Islet of Langerhans (tissue), 1 donor: Measurements from ENCODE around the gene TAS2R19.
"Not testable (repeated sequence)": the region's sequence is repeated elsewhere in the genome, so short reads cannot be mapped to it uniquely, and the experiment has no call there.

Experiments
- FAIRE-seq: peaks from one replicate; lab custom pipeline; 2011; peaks lifted over from hg19 to GRCh38; lab: Jason Lieb, UNC

Gene TAS2R19

GRCh38 chr12:11022520-11022919, at the start of gene TAS2R19:
TSS of gene TAS2R19 (minus strand) at chr12:11022620. CDS start at chr12:11022571, 49 bp downstream.
- FAIRE-seq, result no peak

DNA sequence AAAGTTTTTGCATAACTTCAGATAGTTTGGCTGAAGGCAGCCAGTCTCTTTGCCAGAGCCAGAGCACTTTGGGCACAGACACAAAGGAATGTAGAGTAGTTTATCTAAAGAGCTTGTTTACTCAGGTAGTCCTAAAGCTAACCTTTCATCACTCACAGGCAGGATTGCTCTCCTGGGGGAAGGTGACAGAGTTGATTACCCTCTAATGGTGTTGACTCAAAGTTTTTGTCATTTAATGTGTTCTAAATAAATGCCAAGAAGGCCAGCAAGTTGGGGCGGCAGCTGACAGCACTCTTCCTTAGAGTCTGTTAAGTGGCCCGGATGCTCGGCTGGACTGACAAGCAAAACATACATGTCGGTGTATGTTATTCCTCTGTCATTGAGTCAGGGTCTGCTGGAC, 49.0 kb upstream of the TAS2R19 start:
- no peak for FAIRE-seq

- no peak for FAIRE-seq
Observed at GRCh38 chr12:11070999-11071398, 48.6 kb upstream of the TAS2R19 start.

DNA sequence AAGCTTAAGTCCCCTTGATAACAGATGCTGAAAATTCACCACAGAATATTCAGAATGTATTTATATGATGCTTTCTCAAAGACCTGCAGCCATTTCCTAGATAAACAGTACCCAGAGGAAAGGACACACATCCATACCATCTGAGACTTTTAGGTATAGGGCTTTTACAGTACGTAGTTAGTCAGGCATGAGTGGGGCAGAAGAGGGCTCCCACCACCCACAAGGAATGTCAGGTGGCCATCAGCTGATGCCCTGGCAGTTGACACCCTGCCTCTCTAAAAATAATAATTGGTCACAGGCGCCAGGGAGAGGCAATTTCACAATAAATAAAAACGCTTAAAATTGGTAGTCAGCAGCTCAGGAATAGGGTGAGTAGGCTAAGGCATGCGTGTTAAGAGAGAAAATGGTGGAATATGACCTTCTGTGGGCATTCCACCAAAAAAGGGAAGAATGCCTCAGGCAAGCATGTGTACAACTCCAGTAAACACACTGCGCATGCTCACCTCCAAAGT, 47.5 kb upstream of the TAS2R19 start:
- FAIRE-seq, result no peak

DNA sequence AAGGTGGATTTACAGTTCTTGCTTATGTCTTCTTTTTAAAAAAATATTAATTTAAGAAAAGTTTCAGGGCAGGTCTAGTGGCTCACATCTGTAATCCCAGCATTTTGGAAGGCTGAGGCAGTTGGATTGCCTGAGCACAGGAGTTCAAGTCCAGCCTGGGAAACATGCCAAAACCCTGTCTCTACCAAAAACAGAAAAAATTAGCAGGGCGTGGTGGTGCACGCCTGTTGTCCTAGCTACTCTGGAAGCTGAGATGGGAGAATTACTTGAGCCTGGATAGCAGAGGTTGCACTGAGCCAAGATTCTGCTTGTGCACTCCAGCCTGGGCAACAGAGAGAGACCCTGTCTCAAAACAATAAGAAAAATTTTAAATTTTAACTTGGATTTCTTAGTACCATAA, 45.1 kb upstream of the TAS2R19 start:
- no peak for FAIRE-seq

GRCh38 chr12:11062194-11062593, 39.8 kb upstream of the TAS2R19 start, which contains the start of gene TAS2R46:
TSS of gene TAS2R46 (minus strand) at chr12:11062294. CDS start at chr12:11062294, 0 bp downstream.
- peak; percentile 49 for FAIRE-seq

DNA sequence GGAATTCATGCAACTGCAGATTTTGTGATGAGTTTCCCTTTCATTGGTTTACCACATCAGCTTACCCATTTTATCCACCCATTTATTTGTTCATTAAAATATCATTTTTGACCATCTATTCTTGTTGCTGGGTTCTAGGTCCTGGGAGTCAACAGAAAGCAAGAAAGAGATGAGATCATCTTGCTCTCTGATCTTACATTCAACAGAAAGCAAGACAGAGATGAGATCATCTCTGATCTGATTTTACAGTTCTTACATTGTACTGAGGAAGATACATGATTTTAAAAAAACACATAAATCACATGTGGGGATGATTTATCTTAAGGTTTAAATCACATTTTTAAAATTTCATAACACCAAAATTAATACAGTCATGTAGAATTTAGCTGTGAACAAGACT, 37.4 kb upstream of the TAS2R19 start:
- no peak for FAIRE-seq

DNA sequence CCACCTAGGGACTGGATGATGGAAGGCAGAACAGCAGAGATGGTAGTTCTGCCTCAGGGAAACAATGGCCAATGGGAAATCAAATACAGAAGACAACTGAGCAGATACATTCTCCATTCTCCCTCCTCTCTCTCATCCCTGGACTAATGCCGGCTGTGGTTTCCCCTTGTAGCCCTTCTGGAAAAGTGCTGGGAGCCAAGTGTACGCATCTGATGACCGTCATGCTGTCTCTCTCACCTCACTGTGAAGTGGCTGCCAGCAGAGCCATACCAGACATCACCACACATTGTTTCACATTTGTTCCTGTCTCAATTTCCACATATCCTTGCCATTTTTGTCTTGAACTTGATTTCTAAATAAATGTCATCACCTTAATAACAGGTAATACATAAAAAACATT, 36.6 kb upstream of the TAS2R19 start:
- no peak for FAIRE-seq

- no peak for FAIRE-seq
Observed at GRCh38 chr12:11055306-11055705, 32.9 kb upstream of the TAS2R19 start.

GRCh38 chr12:11049806-11050531, 27.5 kb upstream of the TAS2R19 start:
- FAIRE-seq, result not testable (repeated sequence)

GRCh38 chr12:11041366-11041765, 18.9 kb upstream of the TAS2R19 start:
- not testable (repeated sequence) for FAIRE-seq

GRCh38 chr12:11040162-11040561, 17.7 kb upstream of the TAS2R19 start:
- FAIRE-seq, result no peak

GRCh38 chr12:11039171-11039570, 16.8 kb upstream of the TAS2R19 start:
- FAIRE-seq, result no peak

- not testable (repeated sequence) for FAIRE-seq
Observed at GRCh38 chr12:11033959-11034358, 11.5 kb upstream of the TAS2R19 start.

GRCh38 chr12:11031307-11031706, 8.9 kb upstream of the TAS2R19 start, which contains the start of gene TAS2R31:
TSS of gene TAS2R31 (minus strand) at chr12:11031407. CDS start at chr12:11031335, 72 bp downstream.
- no peak for FAIRE-seq

- FAIRE-seq, result no peak
Observed at GRCh38 chr12:11026118-11026517, 3.7 kb upstream of the TAS2R19 start.

GRCh38 chr12:11023387-11023786, 967 bp upstream of the TAS2R19 start:
- FAIRE-seq, result no peak

- no peak for FAIRE-seq
Observed at GRCh38 chr12:11016937-11017336, 5.5 kb downstream of the TAS2R19 start.

DNA sequence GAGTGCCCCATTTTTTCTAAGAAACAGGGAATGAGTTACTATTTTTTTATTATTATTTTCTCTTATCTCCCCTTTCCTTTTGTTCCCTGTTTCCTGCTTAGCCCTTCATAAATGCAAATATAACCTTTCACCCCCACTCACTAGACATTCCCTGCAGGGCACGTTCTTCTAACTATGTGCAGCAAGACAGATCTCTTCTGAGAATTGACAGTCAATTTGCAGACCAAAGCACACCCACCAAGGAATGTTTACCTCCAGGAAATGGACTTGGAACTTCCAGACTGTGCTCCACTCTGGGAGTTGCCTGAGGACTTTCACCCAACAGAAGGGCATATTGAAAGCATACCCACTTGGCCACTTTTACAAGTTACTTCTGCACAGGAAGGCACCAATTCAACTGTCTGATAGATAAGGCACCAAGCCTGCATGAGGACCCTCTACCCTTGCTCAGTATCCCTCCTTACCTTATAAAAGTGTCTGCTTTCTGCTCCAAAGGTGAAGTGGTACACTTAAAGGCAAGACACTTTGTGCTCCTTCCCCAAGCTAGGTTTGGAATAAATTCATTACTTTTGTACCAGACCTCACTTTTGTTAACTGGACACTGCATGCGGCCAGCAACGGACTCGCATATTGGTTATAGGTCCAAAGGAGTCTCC, 6.5 kb downstream of the TAS2R19 start:
- no peak for FAIRE-seq

DNA sequence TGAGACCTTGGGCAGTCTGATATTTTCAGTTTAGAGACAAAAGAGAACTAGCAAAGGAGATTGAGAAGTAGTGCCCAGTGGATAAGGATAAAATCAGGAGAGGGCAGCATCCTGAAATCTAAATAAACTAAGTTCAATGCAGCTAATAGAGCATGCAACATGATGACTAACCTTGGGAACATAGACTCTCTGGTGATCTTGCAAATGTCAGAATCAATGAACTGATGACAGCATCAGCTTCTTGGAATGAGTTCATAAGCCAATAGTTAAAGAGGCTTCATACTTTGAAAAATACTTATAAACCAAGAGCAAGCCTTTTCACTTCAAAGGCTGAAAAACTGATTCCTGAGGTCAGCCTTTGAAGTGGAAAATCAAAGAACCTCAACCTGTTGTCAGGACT, 8.2 kb downstream of the TAS2R19 start:
- no peak for FAIRE-seq

DNA sequence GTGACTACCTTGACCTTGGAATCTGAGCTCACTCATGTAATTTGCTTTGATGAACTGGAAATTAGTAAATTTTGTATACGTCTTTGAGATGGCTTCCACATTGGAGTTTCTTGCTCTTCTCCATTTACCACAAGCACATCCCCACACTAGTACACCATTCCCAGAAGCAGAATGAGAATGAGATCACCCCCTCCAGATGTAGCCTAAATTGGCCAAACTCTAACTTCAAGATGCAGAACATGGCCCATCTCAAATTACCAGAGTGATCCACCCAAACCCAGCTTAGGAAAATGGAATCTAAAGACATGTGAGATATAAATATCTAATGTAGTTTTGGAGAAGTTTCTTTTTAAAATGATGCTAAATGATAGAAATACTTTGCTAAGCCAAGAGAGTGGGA, 14.8 kb downstream of the TAS2R19 start:
- FAIRE-seq, result no peak

DNA sequence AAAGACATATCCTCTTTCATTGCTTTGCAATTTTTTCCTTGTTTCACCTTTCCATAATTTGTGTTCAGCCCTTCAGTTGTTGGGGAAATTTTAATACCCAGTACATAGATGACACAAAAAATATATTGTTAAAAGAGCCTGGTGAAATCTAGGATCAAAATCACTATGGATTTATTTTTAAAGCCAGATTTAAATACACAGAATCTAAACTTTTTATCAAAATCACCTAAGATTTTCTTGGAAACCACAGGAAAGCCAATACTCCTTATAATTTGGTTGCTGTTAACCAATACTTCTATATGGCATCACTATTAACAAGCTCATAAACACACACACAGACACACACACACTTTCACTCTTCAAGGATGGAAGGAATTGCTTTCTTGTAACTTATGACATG, 24.2 kb downstream of the TAS2R19 start, which contains the start of gene TAS2R20:
TSS of gene TAS2R20 (minus strand) at position 101 of the 400 bp plus-strand sequence. CDS start 429 bp downstream, outside the sequence.
- FAIRE-seq, result no peak

- no peak for FAIRE-seq
Observed at GRCh38 chr12:10994307-10994706, 28.1 kb downstream of the TAS2R19 start.
